Measurements from ENCODE around the gene LAMC3. TPM values are rescaled to one million over a fixed set of nuclear protein-coding genes. Genes with fewer than 3 reads are reported as not detected.

Gene LAMC3
- total RNA-seq, 8 experiments from 2014 or later = 0.05 to 96.7 (median 0.35) TPM; not detected in 1

- Histone ChIP-seq H3K27ac (peak overlapping the region; percentile 53 to 68), H3K4me3 (no peak overlapping the region), H3K4me1 (replicated peaks in 1 of 2) (no peaks in the 10 kb centered on the region)
- 0 to 86% (median 69%) methylated on average over 1 to 7 of the region's 14 CpGs; no CpG with 5 or more reads in 5 of the 10 experiments for WGBS, 10 experiments
- in situ Hi-C loops (cut with MboI; ENCODE audit: low pct_unique_long_range_greater_than_20kb in 2 of 9, low sequenced_read_pairs in 9 of 9, unreplicated experiment in 9 of 9) = loop anchor here in 2 of 9 experiments (25.0 kb wide), 1 partner anchor 269 kb away; no protein-coding TSS in a partner anchor
- peak in 1 of 8 experiments; percentile 21 for ATAC-seq (replicated peaks in 6 of 8)
Observed at GRCh38 chr9:131068076-131068816, 59.3 kb downstream of the LAMC3 start.

- 39 to 90% (median 60%) methylated on average over 1 to 3 of the region's 15 CpGs; no CpG with 5 or more reads in 6 of the 10 experiments for WGBS, 10 experiments
- in situ Hi-C loops (cut with MboI; ENCODE audit: low pct_unique_long_range_greater_than_20kb in 2 of 9, low sequenced_read_pairs in 9 of 9, unreplicated experiment in 9 of 9) = loop anchor here in 2 of 9 experiments (25.0 kb wide), 1 partner anchor 268 kb away; no protein-coding TSS in a partner anchor
- H3K4me3 ChIP-seq = no peak overlapping the region
- peak overlapping the region in 1 of 2 donors; percentile 61 for H3K27ac ChIP-seq
- ATAC-seq (replicated peaks in 6 of 8) = no peak
- no peaks in the 10 kb centered on the region for H3K4me1 ChIP-seq (replicated peaks in 1 of 2)
Observed at GRCh38 chr9:131069699-131070098, 60.7 kb downstream of the LAMC3 start.

DNA sequence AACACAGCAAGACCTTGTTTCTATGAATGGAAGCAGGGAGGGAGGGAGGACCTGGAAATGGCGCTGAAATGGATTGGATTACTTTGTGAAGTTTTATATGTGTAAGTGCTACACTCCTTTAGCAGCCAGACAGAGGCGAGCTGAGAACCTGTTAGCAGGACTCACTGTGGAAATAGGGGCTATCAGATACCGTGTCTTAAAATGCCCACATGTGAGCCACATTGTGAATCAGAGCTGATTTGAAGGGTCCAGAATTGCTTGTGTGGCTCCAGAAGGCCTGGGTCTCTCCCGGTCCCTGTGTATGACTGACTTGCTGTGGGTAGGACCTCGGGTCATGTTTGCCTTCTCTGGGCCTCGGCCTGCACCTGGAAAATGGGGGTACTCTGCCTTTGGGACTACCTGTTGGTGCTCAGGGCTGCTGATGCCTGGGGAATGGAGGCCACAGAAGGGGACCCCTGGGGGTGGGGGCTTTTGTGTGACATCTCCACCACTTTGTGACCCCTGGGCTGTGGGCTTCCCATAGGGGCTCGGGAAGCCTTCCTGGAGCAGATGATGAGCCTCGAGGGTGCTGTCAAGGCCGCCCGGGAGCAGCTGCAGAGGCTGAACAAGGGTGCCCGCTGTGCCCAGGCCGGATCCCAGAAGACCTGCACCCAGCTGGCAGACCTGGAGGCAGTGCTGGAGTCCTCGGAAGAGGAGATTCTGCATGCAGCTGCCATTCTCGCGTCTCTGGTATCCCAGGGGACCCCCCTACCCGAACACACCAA is 63.3 kb downstream of the LAMC3 start:
- no peak for ATAC-seq (replicated peaks in 6 of 8)
- in situ Hi-C loops (cut with MboI; ENCODE audit: low pct_unique_long_range_greater_than_20kb in 2 of 9, low sequenced_read_pairs in 9 of 9, unreplicated experiment in 9 of 9) = loop anchor here in 2 of 9 experiments (25.0 kb wide), 1 partner anchor 265 kb away; no protein-coding TSS in a partner anchor
- 0 to 100% (median 68%) methylated on average over 1 to 3 of the region's 16 CpGs; no CpG with 5 or more reads in 5 of the 10 experiments for whole genome bisulfite sequencing, 10 experiments
- Histone ChIP-seq H3K27ac (peak overlapping the region; percentile 51 to 58), H3K4me1 (replicated peaks in 1 of 2) (no peaks in the 10 kb centered on the region), H3K4me3 (no peak overlapping the region)

- Histone ChIP-seq H3K4me3 (no peak overlapping the region), H3K27ac (peak overlapping the region; percentile 26 to 51), H3K4me1 (replicated peaks in 1 of 2) (no peaks in the 10 kb centered on the region)
- in situ Hi-C loops (cut with MboI; ENCODE audit: low pct_unique_long_range_greater_than_20kb in 2 of 9, low sequenced_read_pairs in 9 of 9, unreplicated experiment in 9 of 9) = loop anchor here in 2 of 9 experiments (25.0 kb wide), 1 partner anchor 264 kb away; no protein-coding TSS in a partner anchor
- 39 to 100% (median 80%) methylated on average over 1 to 6 of the region's 9 CpGs; no CpG with 5 or more reads in 5 of the 10 experiments for WGBS, 10 experiments
- no peak for ATAC-seq (replicated peaks in 6 of 8)
Observed at GRCh38 chr9:131072871-131073237, 63.9 kb downstream of the LAMC3 start.

- Histone ChIP-seq H3K4me3 (no peak overlapping the region), H3K4me1 (replicated peaks in 1 of 2) (no peaks in the 10 kb centered on the region), H3K27ac (peak overlapping the region in 1 of 2 donors; percentile 12)
- in situ Hi-C loops (cut with MboI; ENCODE audit: low pct_unique_long_range_greater_than_20kb in 2 of 9, low sequenced_read_pairs in 9 of 9, unreplicated experiment in 9 of 9) = loop anchor here in 1 of 9 experiments (25.0 kb wide), 1 partner anchor 89 kb away; no protein-coding TSS in a partner anchor
- 22 to 100% (median 75%) methylated on average over 2 to 9 of the region's 15 CpGs; no CpG with 5 or more reads in 4 of the 10 experiments for WGBS, 10 experiments
- peak in 3 of 8 experiments; percentile 9 to 74 (median 30) for ATAC-seq (replicated peaks in 6 of 8)
Observed at GRCh38 chr9:131076347-131077195, 67.6 kb downstream of the LAMC3 start.

GRCh38 chr9:131078427-131079366 is 69.7 kb downstream of the LAMC3 start:
- H3K4me1 ChIP-seq (replicated peaks in 1 of 2) = no peaks in the 10 kb centered on the region
- in situ Hi-C loops (cut with MboI; ENCODE audit: low pct_unique_long_range_greater_than_20kb in 2 of 9, low sequenced_read_pairs in 9 of 9, unreplicated experiment in 9 of 9) = loop anchor here in 1 of 9 experiments (25.0 kb wide), 1 partner anchor 91 kb away; no protein-coding TSS in a partner anchor
- WGBS, 10 experiments = 40 to 80% (median 75%) methylated on average over 1 to 8 of the region's 17 CpGs; no CpG with 5 or more reads in 3 of the 10 experiments
- peak overlapping the region; percentile 33 to 55 for H3K27ac ChIP-seq
- no peak for ATAC-seq (replicated peaks in 6 of 8)
- H3K4me3 ChIP-seq = no peak overlapping the region

DNA sequence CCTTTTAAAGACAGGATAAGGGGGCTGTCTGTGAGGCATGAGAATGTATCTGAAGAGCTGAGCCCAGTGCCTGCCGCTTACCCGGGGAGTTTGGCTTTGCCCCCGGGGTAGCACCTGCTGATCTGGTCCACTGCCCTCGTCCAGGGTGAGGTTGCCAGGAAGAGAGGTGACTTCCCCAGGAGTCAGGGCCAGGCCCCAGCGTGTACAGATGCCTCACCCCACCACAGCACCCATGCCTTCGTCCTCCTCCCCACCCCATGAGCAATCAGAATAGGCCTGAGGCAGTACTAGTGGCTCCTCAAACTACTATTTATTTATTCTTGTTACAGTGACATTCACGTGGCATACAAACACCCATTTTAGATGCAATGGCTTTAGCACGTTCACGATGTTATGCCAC is 71.6 kb downstream of the LAMC3 start:
- Histone ChIP-seq H3K4me3 (no peak overlapping the region), H3K4me1 (replicated peaks in 1 of 2) (no peaks in the 10 kb centered on the region), H3K27ac (peak overlapping the region in 1 of 2 donors; percentile 53)
- ATAC-seq (replicated peaks in 6 of 8) = peak in 2 of 8 experiments; percentile 51 to 60
- WGBS, 10 experiments = 57 to 76% (median 65%) methylated on average over 3 of the region's 9 CpGs; no CpG with 5 or more reads in 6 of the 10 experiments
- in situ Hi-C loops (cut with MboI; ENCODE audit: low pct_unique_long_range_greater_than_20kb in 2 of 9, low sequenced_read_pairs in 9 of 9, unreplicated experiment in 9 of 9) = loop anchor here in 1 of 9 experiments (25.0 kb wide), 1 partner anchor 93 kb away; no protein-coding TSS in a partner anchor

DNA sequence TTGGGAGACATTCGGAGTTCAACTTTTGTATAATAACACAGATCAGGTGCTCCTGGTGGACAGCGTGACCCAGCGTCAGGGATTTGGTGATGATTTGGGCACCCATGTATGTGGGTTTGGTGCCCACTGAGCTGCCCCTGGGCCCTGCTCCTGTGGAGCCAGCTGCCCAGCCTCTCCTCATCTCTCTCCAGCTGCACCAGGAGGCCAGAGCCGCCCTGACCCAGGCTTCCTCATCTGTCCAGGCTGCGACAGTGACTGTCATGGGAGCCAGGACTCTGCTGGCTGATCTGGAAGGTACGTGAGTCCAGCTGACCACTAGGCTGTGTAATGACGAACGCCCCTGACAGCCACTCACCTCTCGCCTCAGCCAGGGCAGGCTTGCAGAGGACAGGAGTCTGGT is 72.9 kb downstream of the LAMC3 start:
- in situ Hi-C loops (cut with MboI; ENCODE audit: low pct_unique_long_range_greater_than_20kb in 2 of 9, low sequenced_read_pairs in 9 of 9, unreplicated experiment in 9 of 9) = loop anchor here in 1 of 9 experiments (25.0 kb wide), 1 partner anchor 95 kb away; no protein-coding TSS in a partner anchor
- Histone ChIP-seq H3K27ac (peak overlapping the region; percentile 29 to 54), H3K4me1 (replicated peaks in 1 of 2) (no peaks in the 10 kb centered on the region), H3K4me3 (no peak overlapping the region)
- 54 to 100% (median 88%) methylated on average over 1 to 6 of the region's 9 CpGs; no CpG with 5 or more reads in 4 of the 10 experiments for WGBS, 10 experiments
- no peak for ATAC-seq (replicated peaks in 6 of 8)

- ATAC-seq (replicated peaks in 6 of 8) = no peak
- Histone ChIP-seq H3K4me1 (replicated peaks in 1 of 2) (no peaks in the 10 kb centered on the region), H3K27ac (peak overlapping the region in 1 of 2 donors; percentile 54), H3K4me3 (no peak overlapping the region)
- 30 to 88% (median 60%) methylated on average over 1 to 7 of the region's 11 CpGs; no CpG with 5 or more reads in 3 of the 10 experiments for WGBS, 10 experiments
- in situ Hi-C loops (cut with MboI; ENCODE audit: low pct_unique_long_range_greater_than_20kb in 2 of 9, low sequenced_read_pairs in 9 of 9, unreplicated experiment in 9 of 9) = loop anchor here in 1 of 9 experiments (25.0 kb wide), 1 partner anchor 96 kb away; no protein-coding TSS in a partner anchor
Observed at GRCh38 chr9:131082774-131083512, 74.0 kb downstream of the LAMC3 start.

DNA sequence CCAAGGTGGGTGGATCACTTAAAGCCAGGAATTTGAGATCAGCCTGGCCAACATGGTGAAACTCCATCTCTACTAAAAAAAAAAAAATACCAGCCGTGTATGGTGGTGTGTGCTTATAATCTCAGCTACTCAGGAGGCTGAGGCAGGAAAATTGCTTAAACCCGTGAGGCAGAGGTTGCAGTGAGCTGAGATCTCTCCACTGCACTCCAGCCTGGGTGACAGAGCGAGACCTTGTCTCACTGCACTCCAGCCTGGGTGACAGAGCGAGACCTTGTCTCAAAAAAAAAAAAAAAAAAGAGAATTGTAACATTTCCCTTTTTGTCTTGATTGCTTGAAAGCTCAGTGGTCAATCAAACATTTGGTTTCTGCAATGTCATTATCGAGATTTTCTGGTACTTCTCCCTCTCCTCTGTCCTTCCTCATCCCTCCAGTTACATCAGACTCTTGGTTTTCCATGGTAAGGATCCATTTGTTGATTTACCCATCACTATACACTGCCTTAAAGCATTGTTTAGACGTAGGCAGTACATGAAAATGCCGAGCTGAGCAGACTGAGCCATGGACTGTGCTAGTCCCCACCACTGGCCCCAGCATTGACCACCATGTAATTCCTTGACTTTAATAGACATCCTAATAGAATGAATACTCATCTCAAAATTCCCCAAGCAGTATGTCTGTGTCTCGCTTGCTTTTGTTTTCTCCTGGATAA is 75.8 kb downstream of the LAMC3 start:
- no peak for ATAC-seq (replicated peaks in 6 of 8)
- WGBS, 10 experiments = 20 to 85% (median 62%) methylated on average over 1 to 5 of the region's 8 CpGs
- in situ Hi-C loops (cut with MboI; ENCODE audit: low pct_unique_long_range_greater_than_20kb in 2 of 9, low sequenced_read_pairs in 9 of 9, unreplicated experiment in 9 of 9) = loop anchor here in 1 of 9 experiments (25.0 kb wide), 1 partner anchor 98 kb away; no protein-coding TSS in a partner anchor
- Histone ChIP-seq H3K27ac (peak overlapping the region in 1 of 2 donors; percentile 41), H3K4me1 (replicated peaks in 1 of 2) (no peaks in the 10 kb centered on the region), H3K4me3 (no peak overlapping the region)

All from motor neuron (in vitro differentiated cells).